Astrocyte (in vitro differentiated cells and primary cell): Measurements from ENCODE around the gene DOCK10.

ENCODE experiments used
- CTCF ChIP-seq: IDR thresholded peaks from 2 replicates; pipeline ENCODE4 v1.5.1; 2011; ENCODE audit warnings: low read depth, mild to moderate bottlenecking, inconsistent platforms, low read length, moderate library complexity; ENCODE audit not compliant: insufficient read depth
- EZH2 ChIP-seq: IDR thresholded peaks from 2 replicates; pipeline ENCODE4 v1.6.1; 2012; ENCODE audit warnings: mild to moderate bottlenecking, low read length, inconsistent platforms; ENCODE audit not compliant: insufficient read depth

- TF ChIP-seq CTCF: no peak
- TF ChIP-seq EZH2: no peak
Measured at GRCh38 chr2:224895377-224895776, 146.9 kb downstream of the DOCK10 start.
